OCI-LY1 (cell line): ENCODE results near the gene LRRC4.

Experiments
- H2AFZ ChIP-seq: fragments of 200-600 bp; sonication (generic), shearing (Covaris generic); 2 replicates; pipeline ENCODE4 v1.6.0; 2014; ENCODE audit warnings: antibody characterized with exemption, mild to moderate bottlenecking, low read length
- H3F3A ChIP-seq: fragments of 200-600 bp; sonication (generic), shearing (Covaris generic); 2 replicates; pipeline ENCODE4 v1.6.0; 2014; ENCODE audit warnings: mild to moderate bottlenecking, antibody characterized with exemption, low read length, moderate library complexity; ENCODE audit not compliant: insufficient read depth
- H3K27ac ChIP-seq: fragments of 200-600 bp; sonication (generic); 2 replicates; pipeline ENCODE4 v1.5.1; 2014; ENCODE audit warnings: low read length, mixed run types, mild to moderate bottlenecking, low read depth; ENCODE audit not compliant: poor library complexity, severe bottlenecking
- H3K27me3 ChIP-seq: fragments of 200-600 bp; sonication (generic); 2 replicates; pipeline ENCODE4 v1.6.0; 2014; ENCODE audit warnings: antibody characterized with exemption, mild to moderate bottlenecking, low read length, moderate library complexity; ENCODE audit not compliant: insufficient read depth
- H3K36me3 ChIP-seq: fragments of 200-600 bp; sonication (generic); 2 replicates; pipeline ENCODE4 v1.6.1; 2014; ENCODE audit warnings: mild to moderate bottlenecking, antibody characterized with exemption, low read length, moderate library complexity, mixed read lengths; ENCODE audit not compliant: insufficient read depth
- H3K4me1 ChIP-seq: fragments of 200-600 bp; sonication (generic); 2 replicates; pipeline ENCODE4 v1.5.1; 2014; ENCODE audit warnings: mild to moderate bottlenecking, low read length, moderate library complexity; ENCODE audit not compliant: insufficient read depth, severe bottlenecking
- H3K4me2 ChIP-seq: fragments of 200-600 bp; sonication (generic), shearing (Covaris generic); 2 replicates; pipeline ENCODE4 v1.6.1; 2014; ENCODE audit warnings: low read length
- H3K4me3 ChIP-seq: fragments of 200-600 bp; sonication (generic); 2 replicates; pipeline ENCODE4 v1.5.1; 2014; ENCODE audit warnings: low read length, low read depth, mild to moderate bottlenecking, mixed read lengths; ENCODE audit not compliant: poor library complexity, severe bottlenecking
- H3K79me2 ChIP-seq: fragments of 200-600 bp; shearing (Covaris generic); 2 replicates; pipeline ENCODE4 v1.6.1; 2016; ENCODE audit warnings: mixed run types, low read length, mixed read lengths; ENCODE audit not compliant: insufficient read depth
- H3K9ac ChIP-seq: fragments of 200-600 bp; sonication (generic), shearing (Covaris generic); 2 replicates; pipeline ENCODE4 v1.6.1; 2014; ENCODE audit warnings: mild to moderate bottlenecking, low read length, mixed read lengths
- H3K9me2 ChIP-seq: fragments of 200-600 bp; sonication (generic), shearing (Covaris generic); 2 replicates; pipeline ENCODE4 v1.6.1; 2014; ENCODE audit warnings: low read depth, mild to moderate bottlenecking, low read length, mixed read lengths
- H3K9me3 ChIP-seq: fragments of 200-600 bp; shearing (Covaris generic); 2 replicates; pipeline ENCODE4 v1.6.1; 2014; ENCODE audit warnings: low read length, mixed read lengths
- H4K20me1 ChIP-seq: fragments of 200-600 bp; sonication (generic), shearing (Covaris generic); 2 replicates; pipeline ENCODE4 v1.6.0; 2016; ENCODE audit warnings: mild to moderate bottlenecking, low read length; ENCODE audit not compliant: insufficient read depth
- EZH2 ChIP-seq: fragments of 200-600 bp; sonication (generic), shearing (Covaris generic); IDR thresholded peaks from 2 replicates; pipeline ENCODE4 v1.8.0; 2017; ENCODE audit warnings: borderline replicate concordance, mixed run types, mild to moderate bottlenecking, antibody characterized with exemption, low read length, moderate library complexity, mixed read lengths
- TF ChIP-seq, protein P1 (sequence below): fragments of 200-600 bp; sonication (generic), shearing (Covaris generic); IDR thresholded peaks from 2 replicates; pipeline ENCODE4 v1.5.1; 2017; ENCODE audit warnings: mild to moderate bottlenecking, antibody characterized with exemption, low read length, moderate library complexity, mixed read lengths

LRRC4 gene

DNA sequence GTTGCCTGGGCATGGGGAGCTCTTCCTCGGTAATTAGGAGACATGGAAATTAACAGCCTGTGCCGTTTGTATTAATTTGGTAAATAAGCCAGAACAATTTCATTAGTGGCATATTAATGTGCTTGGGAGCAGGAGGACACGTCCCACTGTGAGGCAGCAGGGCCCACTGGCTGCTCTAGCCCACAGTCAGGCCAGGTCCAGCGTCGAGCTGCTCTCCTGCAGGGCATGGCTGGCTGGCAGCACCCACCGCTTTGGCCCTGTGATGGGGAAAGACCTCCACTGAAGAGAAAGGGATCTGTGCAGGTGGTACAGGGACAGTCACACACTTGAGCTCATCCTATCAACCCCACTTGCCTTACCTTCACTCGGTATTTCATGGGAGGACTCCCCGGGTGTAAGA, 37.5 kb upstream of the LRRC4 start:
- TF ChIP-seq EZH2, result no peak
- TF ChIP-seq, protein P1, sequence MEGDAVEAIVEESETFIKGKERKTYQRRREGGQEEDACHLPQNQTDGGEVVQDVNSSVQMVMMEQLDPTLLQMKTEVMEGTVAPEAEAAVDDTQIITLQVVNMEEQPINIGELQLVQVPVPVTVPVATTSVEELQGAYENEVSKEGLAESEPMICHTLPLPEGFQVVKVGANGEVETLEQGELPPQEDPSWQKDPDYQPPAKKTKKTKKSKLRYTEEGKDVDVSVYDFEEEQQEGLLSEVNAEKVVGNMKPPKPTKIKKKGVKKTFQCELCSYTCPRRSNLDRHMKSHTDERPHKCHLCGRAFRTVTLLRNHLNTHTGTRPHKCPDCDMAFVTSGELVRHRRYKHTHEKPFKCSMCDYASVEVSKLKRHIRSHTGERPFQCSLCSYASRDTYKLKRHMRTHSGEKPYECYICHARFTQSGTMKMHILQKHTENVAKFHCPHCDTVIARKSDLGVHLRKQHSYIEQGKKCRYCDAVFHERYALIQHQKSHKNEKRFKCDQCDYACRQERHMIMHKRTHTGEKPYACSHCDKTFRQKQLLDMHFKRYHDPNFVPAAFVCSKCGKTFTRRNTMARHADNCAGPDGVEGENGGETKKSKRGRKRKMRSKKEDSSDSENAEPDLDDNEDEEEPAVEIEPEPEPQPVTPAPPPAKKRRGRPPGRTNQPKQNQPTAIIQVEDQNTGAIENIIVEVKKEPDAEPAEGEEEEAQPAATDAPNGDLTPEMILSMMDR, result no peak
- H3K4me1 ChIP-seq, result no peaks in the 10 kb centered on the region
- H3K4me2 ChIP-seq, result no peak overlapping the region

DNA sequence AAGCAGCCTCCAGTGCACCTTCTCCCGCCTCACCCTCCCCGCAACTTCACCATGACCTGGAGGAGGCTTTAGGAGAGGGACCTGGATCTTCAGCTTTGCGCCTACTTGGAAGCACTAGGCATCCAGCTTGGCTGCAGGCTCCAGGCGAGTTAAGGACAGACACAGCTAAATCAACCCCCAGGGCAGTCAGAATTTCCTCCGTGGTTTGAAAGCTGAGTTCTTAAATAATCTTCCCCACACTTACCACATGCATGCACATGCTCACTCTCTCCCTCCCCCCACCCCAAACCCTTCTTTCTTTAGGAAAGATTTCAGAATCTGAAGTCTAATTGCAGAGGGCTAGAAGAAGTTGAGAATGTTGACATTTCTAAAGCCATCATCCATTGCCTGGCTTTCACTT, 36.7 kb upstream of the LRRC4 start:
- Histone ChIP-seq H3F3A (no peaks in the 10 kb centered on the region), H3K4me3 (no peak overlapping the region), H3K9me3 (no peaks in the 10 kb centered on the region), H3K79me2 (no peaks in the 10 kb centered on the region), H3K36me3 (peaks cover 6% of the 10 kb centered on the region; the same call in 1 of the 2 replicates), H3K4me1 (no peaks in the 10 kb centered on the region), H2AFZ (no peak overlapping the region), H3K27me3 (no peaks in the 10 kb centered on the region), H3K9ac (no peak overlapping the region), H3K4me2 (no peak overlapping the region), H3K9me2 (no peaks in the 10 kb centered on the region), H3K27ac (no peak overlapping the region), H4K20me1 (no peaks in the 10 kb centered on the region)
- TF ChIP-seq, protein P1, result no peak
- no peak for TF ChIP-seq EZH2

More for the DNA sequence above, 37.5 kb upstream of the LRRC4 start:
- no peaks in the 10 kb centered on the region for H3K9me3 ChIP-seq
- no peaks in the 10 kb centered on the region for H3K79me2 ChIP-seq
- H3K4me3 ChIP-seq, result no peak overlapping the region
- H3K27ac ChIP-seq, result no peak overlapping the region
- no peaks in the 10 kb centered on the region for H3K9me2 ChIP-seq
- no peak overlapping the region for H3K9ac ChIP-seq
- H4K20me1 ChIP-seq, result no peaks in the 10 kb centered on the region
- H2AFZ ChIP-seq, result no peak overlapping the region
- H3K27me3 ChIP-seq, result no peaks in the 10 kb centered on the region
- H3K36me3 ChIP-seq, result peaks cover 6% of the 10 kb centered on the region; the same call in 1 of the 2 replicates
- H3F3A ChIP-seq, result no peaks in the 10 kb centered on the region

DNA sequence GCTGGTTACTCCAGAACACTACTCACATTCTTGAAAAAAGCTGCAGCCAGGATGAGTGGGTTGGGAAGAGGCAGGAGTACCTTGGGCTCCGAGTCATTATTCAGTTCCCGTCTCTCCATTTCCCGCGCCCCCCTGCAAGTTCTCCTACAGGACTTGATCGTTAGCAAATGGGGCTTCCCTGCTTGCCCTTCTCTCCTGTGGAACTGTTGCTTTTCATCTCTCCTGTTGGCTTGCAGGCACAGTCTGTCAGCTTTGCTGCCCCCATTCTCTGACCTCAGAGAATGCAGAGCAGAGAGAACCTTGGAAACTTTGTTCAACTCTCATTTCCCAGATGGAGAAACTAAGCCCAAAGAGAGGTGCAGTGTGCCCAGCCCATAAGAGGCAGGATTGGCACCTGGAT, 35.6 kb upstream of the LRRC4 start:
- Histone ChIP-seq H3K4me2 (no peak overlapping the region), H3K9me2 (no peaks in the 10 kb centered on the region), H3K9me3 (no peaks in the 10 kb centered on the region), H3K79me2 (no peaks in the 10 kb centered on the region), H3K27ac (no peak overlapping the region), H3F3A (no peaks in the 10 kb centered on the region), H3K36me3 (peaks cover 6% of the 10 kb centered on the region; the same call in 1 of the 2 replicates), H2AFZ (no peak overlapping the region), H3K4me1 (no peaks in the 10 kb centered on the region), H4K20me1 (no peaks in the 10 kb centered on the region), H3K4me3 (no peak overlapping the region), H3K9ac (no peak overlapping the region), H3K27me3 (no peaks in the 10 kb centered on the region)
- TF ChIP-seq, protein P1, result no peak
